GM19043 (cell line): ENCODE data around the gene SACM1L.
"Not testable (repeated sequence)": the region's sequence is repeated elsewhere in the genome, so short reads cannot be mapped to it uniquely, and the experiment has no call there.

Experiments used
- ATAC-seq: cut with Tn5 transposase; IDR thresholded peaks from one replicate; pipeline ENCODE4 v1.9.1; 2021; ENCODE audit warnings: low read depth; ENCODE audit not compliant: unreplicated experiment

SACM1L gene

GRCh38 chr3:45737234-45737633, 48.0 kb downstream of the SACM1L start:
- no peak for ATAC-seq

DNA sequence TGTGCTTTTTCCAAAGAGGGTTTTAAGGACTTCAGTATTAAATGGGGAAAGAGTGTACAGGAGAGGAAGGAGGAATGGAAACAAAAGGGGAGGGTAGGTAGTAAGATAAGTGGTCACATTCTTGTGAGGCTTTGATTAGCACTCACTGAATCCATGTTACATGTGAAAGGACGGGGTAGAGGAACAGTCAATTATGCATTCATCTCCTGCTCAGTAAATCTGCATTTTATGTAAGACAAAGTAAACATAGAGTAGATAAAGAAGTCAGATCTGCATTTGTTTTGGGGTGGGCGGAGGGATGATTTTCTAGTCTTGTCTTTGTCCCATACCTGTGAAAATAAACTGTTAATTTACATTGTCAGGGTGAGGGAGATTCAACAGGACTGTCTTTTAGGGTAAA, 50.8 kb downstream of the SACM1L start:
- ATAC-seq: no peak

DNA sequence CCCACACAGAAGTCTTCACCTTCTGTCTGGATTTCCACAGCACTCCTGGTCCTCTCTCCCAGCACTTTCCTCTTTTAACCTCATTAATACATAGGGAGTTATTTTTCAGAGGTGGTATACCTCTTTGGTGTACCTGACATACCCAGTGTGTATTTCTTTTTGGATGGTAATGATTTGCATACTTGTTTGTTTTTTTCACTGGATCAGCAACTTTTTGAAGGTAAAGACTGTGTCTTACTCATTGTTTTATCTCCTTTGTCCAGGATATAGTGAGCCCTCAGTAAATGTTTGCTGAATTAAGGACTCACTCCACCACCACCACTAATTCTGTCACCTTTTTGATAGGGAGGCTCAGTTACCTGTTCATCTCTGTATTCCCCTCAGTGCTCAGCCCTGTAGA, 52.1 kb downstream of the SACM1L start:
- no peak for ATAC-seq

- no peak for ATAC-seq
These were observed 52.7 kb downstream of the SACM1L start for GRCh38 chr3:45741742-45742460.

GRCh38 chr3:45742461-45743089, 53.4 kb downstream of the SACM1L start:
- no peak for ATAC-seq

DNA sequence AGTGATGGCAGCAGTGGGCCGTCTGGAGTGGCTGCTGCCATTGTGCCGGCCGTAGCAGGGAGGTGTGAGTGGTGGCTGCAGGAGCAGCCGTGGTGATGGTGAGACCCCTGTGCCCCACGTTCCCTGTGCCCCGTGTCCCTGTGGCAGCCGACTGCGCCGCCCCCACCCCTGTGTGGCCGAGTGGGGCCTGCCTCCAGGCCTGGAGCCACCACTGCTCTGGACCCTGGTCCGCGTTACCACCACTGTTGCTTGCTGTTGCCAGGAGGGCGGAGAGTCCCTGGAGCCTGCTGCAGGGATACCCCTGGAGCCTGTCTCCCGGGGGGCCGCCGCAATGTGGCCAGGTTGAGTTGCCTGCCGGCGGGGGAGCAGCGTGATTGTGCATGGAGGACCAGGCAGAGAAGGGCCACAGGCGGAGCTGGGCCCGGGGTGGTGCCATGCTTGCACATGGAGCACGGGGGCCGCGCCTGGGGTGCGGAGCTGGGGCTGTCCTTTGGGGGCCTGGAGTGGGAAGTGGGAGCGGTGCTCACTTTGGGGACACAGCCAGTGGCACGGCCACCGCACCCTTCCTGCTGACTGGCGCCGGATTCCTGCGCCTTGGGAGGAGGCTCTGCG, 57.1 kb downstream of the SACM1L start:
- no peak for ATAC-seq

DNA sequence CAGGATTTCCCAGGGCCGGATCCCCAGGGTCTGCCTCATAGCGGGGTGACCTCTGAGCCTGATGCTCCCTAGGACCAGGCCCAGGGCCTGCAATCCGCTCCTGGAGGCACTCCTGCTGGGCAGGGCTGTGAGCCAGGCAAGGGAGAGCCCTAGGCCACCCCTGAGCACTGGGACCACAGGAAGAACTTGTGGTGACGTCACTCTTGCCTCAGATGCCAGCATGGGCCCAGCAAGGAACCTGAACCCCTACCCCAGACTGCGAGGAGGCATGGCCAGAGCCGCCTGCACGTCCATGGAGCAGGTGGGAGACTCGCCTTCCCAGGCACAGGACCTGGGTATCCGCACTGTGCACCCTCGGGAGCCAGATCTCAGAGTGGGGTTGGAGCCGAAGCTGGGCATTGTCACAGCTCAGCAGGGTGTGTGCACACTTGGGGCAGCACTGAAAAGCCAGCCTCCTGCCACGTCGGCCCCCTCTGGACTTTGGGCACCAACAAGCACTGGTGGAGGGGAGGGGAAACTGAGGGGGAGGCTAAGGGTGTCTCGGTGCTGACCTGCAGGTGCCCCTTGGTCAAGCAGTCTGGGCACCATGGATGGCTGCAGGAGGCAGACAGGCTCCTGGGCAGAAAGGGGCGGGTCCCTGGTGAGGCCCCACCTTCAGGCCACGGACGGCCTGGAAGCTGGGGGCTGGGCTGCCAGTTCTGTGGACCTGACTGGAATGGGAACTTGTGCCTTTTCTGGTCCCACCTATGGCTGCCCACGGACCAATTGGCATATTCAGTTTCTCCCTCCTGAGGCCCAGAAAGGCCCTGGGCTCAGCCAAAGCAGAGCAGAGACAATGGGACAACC, 57.8 kb downstream of the SACM1L start:
- no peak for ATAC-seq

- ATAC-seq: no peak
These were observed 58.9 kb downstream of the SACM1L start for GRCh38 chr3:45748068-45748467.

DNA sequence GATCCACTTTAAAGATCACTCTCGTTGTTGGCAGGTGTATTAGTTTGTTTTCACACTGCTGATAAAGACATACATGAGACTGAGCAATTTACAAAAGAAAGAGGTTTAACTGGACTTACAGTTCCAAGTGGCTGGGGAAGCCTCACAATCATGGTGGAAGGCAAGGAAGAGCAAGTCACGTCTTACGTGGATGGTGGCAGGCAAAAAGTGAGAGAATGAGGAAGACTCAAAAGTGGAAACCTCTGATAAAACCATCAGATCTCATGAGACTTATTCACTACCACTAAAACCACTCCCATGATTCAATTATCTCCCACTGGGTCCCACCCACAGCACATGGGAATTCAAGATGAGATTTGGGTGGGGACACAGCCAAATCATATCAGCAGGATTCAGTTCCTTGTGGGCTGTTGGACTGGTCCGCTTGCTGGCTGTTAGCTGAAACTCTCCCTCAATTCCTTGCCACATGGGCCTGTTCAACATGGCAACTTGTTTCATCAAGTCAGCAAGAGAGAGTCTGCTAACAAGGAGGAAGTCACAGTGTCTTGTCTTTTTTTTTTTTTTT, 59.9 kb downstream of the SACM1L start:
- not testable (repeated sequence) for ATAC-seq

GRCh38 chr3:45749880-45750279, 60.7 kb downstream of the SACM1L start:
- ATAC-seq: no peak

- no peak for ATAC-seq
These were observed 62.5 kb downstream of the SACM1L start for GRCh38 chr3:45751537-45752242.

- no peak for ATAC-seq
These were observed 63.9 kb downstream of the SACM1L start for GRCh38 chr3:45753095-45753494.

DNA sequence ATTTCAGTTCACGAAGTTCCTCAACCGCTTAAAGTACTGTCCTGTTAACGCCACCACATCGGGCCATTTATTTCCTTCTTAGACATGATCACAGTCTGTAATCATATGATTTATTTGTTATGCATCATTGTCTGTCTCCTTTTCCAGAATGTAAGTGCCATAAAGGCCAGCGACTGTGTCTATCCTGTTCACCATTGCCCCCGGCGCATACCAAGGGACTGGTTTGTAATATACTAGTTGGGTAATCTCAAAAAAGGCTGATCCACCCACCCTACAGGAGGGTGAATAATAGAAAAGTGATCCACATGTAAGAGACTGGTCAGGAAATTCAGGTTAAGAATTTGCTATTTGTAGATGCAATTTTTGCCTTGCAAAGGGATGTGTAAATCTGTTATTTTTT, 65.3 kb downstream of the SACM1L start:
- ATAC-seq: no peak

- no peak for ATAC-seq
These were observed 66.9 kb downstream of the SACM1L start for GRCh38 chr3:45756055-45756454.

DNA sequence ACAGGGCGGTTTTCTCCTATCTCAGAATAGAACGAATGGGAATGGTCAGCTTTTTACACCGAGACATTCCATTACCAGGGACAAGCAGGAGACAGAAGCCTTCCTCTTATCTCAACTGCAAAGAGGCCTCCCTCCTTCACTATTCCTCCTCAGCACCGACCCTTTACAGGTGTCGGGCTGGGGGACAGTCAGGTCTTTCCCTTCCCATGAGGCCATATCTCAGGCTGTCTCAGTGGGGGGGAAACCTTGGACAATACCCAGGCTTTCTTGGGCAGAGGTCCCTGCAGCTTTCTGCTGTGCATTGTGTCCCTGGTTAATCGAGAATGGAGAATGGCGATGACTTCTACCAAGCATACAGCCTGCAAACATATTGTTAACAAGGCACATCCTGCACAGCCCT, 67.9 kb downstream of the SACM1L start:
- ATAC-seq: not testable (repeated sequence)

GRCh38 chr3:45758871-45759270, 69.7 kb downstream of the SACM1L start:
- ATAC-seq: no peak

DNA sequence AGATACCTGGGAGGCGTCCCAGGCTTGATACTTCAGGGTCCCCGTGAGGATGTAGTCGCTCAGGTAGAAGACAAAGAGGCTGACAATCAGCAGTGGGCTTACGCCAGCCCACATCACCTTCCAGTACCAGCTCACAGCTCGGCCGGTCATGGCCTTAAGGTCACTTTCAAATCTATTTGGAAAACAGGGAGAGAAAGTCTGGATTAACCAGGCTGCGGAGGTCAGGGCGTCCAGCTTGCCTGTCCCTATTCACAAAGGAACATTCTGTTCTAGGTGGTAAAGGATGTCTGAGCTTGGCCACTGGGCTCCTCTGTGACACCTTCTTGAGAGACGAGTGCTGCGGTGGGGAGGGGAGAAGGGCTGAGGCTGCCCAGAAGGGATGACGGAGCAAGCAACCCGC, 70.7 kb downstream of the SACM1L start:
- ATAC-seq: no peak

DNA sequence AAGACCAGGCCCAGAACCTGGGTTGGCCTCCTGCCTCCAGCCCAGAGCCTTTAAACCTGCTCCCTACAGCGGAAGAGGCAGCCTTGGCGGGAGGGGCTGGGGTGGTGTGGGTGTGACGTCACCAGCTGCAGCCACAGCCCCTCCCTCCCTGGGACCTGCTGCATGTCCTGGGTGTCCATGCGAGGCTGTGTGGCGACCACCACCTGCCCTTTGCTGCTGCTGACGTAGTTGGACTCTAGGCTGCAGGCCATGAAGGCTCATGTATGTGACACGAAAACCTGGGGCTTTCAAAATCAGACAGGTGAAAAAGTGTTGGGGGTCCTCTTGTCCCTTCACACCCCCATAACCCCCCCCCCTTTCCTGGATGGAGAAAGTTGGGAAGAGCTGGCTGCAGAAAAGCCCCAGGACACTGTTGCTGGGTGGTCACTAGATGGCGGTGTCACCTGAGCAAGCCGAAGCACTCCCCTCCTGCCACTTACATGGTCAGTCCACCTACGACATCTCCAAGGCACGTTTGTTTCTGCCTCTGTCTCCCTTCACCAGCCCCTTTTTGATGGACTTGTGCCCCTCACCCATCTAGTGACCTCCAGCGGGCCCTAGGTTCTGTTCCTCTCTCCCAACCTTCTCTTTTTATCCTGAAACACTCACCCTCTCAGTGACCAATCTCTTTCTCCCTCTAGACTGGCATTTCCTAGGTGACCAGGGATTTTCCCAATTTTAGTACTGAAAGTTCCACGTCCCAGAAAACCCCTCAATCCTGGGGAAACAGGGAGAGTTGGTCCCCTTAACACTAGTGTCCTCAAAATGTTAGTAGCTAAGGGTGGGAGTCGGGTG, 71.9 kb downstream of the SACM1L start:
- no peak for ATAC-seq

GRCh38 chr3:45761831-45762230, 72.6 kb downstream of the SACM1L start:
- ATAC-seq: no peak
